Amygdala (tissue), 56 donors: ENCODE measurements around the gene KHK.

ENCODE experiments used
- DNase-seq, 56 donors: peaks; one replicate each; lab custom pipeline; 2025; lab: John Stamatoyannopoulos, UW

Gene KHK

GRCh38 chr2:27079233-27080139 is 7.1 kb upstream of the KHK start:
- no peak for DNase-seq

DNA sequence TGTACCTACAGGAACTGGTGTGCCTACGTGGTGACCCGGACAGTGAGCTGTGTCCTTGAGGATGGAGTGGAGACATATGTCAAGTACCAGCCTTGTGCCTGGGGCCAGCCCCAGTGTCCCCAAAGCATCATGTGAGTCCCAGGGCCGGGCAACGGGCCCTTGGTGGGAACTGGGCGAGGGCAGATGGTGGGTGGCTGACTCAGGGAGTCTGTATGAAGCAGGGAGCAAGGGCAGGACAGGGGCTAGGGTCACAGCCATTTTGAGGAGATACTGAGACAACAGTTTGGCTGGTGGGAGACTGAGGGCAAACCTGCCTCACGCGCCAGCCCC is 6.5 kb upstream of the KHK start:
- no peak for DNase-seq

DNA sequence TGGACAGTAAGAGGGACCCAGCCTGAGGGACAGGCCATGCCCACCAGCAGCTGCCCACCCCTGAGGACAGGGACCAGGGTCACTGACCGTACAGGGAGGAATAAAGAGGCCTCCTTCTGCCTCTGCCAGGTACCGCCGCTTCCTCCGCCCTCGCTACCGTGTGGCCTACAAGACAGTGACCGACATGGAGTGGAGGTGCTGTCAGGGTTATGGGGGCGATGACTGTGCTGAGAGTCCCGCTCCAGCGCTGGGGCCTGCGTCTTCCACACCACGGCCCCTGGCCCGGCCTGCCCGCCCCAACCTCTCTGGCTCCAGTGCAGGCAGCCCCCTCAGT is 6.0 kb upstream of the KHK start:
- DNase-seq = no peak

DNA sequence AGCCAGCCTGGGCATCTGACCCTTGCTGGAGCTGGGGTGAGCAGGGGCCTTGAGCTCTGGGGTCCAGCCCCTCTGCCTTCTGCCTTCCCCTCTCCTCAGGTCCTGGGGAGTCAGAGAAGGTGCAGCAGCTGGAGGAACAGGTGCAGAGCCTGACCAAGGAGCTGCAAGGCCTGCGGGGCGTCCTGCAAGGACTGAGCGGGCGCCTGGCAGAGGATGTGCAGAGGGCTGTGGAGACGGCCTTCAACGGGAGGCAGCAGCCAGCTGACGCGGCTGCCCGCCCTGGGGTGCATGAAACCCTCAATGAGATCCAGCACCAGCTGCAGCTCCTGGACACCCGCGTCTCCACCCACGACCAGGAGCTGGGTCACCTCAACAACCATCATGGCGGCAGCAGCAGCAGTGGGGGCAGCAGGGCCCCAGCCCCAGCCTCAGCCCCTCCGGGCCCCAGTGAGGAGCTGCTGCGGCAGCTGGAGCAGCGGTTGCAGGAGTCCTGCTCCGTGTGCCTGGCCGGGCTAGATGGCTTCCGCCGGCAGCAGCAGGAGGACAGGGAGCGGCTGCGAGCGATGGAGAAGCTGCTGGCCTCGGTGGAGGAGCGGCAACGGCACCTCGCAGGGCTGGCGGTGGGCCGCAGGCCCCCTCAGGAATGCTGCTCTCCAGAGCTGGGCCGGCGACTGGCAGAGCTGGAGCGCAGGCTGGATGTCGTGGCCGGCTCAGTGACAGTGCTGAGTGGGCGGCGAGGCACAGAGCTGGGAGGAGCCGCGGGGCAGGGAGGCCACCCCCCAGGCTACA is 4.4 kb upstream of the KHK start:
- DNase-seq = no peak

- DNase-seq = no peak
These were observed 3.7 kb upstream of the KHK start for GRCh38 chr2:27082773-27083409.

DNA sequence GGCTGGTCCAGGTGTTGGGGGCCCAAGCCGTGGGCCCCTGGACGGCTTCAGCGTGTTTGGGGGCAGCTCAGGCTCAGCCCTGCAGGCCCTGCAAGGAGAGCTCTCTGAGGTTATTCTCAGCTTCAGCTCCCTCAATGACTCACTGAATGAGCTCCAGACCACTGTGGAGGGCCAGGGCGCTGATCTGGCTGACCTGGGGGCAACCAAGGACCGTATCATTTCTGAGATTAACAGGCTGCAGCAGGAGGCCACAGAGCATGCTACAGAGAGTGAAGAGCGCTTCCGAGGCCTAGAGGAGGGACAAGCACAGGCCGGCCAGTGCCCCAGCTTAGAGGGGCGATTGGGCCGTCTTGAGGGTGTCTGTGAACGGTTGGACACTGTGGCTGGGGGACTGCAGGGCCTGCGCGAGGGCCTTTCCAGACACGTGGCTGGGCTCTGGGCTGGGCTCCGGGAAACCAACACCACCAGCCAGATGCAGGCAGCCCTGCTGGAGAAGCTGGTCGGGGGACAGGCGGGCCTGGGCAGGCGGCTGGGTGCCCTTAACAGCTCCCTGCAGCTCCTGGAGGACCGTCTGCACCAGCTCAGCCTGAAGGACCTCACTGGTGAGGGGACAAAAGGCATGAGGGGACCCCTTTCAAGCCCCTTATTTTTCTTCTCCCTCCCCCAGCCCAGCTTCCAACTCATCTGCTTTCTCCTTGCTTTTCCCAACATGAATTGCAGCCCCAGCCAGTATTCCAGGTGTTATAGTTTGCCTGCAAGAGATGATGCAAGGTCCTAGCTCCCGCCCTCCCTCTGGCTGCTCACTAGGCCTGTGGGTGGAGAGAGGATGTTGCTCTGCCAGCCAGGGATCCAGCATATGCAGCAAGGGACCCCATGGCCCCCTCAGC is 2.9 kb upstream of the KHK start:
- DNase-seq = no peak

DNA sequence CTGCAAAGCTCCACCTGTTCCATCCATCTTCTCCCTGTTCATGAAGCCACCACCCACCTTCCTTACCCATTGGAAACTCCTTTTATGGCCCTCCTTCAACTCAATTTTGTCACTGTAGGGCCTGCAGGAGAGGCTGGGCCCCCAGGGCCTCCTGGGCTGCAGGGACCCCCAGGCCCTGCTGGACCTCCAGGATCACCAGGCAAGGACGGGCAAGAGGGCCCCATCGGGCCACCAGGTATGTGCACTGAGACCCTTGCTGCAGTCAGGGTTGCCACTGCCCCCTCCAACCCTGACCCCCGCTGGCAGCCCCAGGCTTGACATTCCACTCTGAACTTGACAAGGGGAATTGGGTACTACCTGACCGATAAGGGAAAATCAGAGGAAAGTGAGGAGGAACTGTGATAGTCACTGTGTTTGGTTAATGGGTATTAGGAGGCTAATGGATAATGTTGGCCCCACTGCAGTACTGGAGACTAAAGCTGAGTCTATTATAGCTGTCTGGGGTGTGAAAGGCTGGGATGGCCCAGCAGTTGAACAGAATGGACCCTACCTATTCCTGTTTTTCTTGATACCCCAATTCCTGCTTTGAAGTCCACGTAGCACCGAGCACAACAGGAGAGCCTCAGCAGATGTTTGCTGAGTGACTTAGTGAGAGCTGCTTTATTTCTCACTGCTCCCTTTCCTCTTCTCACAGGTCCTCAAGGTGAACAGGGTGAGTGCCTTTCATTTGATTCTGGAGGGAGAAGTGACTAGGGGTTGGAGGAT is 2.1 kb upstream of the KHK start:
- DNase-seq = no peak

- peak in 1 of 56 donors; percentile 11 for DNase-seq
These were observed 1.4 kb upstream of the KHK start for GRCh38 chr2:27085062-27085672.

DNA sequence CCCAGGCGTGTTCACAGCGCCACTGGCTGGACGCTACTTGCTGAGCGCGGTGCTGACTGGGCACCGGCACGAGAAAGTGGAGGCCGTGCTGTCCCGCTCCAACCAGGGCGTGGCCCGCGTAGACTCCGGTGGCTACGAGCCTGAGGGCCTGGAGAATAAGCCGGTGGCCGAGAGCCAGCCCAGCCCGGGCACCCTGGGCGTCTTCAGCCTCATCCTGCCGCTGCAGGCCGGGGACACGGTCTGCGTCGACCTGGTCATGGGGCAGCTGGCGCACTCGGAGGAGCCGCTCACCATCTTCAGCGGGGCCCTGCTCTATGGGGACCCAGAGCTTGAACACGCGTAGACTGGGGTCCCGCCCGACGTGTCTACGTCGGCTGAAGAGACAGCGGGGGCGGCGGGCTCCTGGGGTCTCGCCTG is 891 bp upstream of the KHK start:
- peak in 48 of 56 donors; percentile 21 to 81 (median 58) for DNase-seq

DNA sequence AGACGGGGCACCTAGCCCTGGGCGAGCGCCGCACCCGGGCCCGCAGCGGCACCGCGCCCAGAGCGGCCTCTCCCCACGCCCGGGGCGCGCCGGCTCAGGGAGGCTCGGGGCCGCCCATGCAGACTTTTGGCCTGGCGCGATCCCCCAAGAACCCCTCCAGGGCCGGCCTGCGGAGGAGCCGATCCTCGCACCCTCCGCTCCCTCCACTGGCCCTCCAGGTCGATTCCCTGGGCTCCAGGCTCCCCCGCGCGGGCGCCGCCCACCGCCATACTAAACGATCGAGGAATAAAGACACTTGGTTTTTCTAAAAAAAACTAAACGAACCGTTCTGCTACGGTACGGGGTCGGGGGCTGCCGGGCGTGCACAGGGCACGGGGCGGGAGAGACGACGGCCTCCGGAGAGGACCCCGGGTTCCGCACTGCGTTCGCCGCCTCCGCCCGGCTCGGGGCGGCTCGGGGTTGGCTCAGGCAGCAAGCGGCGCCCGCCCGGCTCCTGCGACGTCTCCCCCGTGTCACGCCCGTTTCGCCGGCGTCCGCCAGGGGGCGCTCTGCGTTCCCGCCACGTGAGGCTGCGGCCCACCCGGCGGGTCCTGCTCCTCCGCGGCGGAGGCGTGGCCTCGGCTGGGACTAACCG is 365 bp upstream of the KHK start:
- DNase-seq = peak; percentile 51 to 97 (median 89)

DNA sequence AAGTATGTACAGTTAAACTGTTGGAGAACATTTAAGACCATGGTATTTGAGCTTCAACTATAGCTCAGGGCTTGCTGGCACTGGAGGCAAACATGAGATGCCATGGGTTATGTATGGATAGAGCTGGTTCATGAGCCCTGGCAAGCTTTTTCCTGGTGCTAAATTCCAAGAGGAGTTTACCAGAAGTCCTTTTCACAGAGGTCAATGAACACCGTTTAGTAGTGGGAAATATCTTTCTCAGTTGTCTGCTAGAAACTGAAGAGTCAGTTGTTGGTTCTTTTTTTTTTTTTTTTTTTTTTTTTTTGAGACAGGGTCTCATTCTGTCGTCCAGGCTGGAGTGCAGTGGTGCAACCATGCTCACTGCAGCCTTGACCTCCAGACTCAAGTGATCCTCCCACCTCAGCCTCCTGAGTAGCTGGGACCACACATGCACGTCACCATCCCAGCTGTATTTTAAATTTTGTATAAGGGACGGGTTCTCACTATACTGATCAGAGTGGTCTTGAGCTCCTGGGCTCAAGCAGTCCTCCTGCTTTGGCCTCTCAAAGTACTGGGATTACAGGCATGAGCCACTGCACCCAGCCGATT is 1.3 kb downstream of the KHK start:
- no peak for DNase-seq

DNA sequence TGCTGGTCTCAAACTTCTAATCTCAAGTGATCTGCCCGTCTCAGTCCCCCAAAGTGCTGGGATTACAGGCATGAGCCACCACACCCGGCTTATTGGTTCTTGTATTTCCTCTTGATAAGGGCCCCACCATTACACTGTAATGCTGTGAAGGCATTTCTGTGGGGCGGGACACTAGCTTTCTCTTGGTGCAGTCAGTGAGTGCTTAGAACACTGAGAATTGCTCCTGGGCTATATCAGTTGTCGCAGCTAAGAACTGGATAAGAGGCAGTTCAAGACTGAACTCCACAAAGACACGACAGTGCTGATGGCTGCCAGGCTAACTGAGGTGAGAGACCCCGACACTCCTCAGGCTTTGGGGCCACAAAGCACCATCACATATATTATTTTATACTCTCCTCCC is 2.1 kb downstream of the KHK start:
- DNase-seq = no peak

GRCh38 chr2:27089111-27089954 is 2.8 kb downstream of the KHK start:
- no peak for DNase-seq

GRCh38 chr2:27091746-27092695 is 5.4 kb downstream of the KHK start:
- no peak for DNase-seq

GRCh38 chr2:27092696-27093429 is 6.3 kb downstream of the KHK start:
- DNase-seq = no peak
